ENCODE measurements around the gene UGT2B7. TPM values are rescaled to one million over a fixed set of nuclear protein-coding genes. Genes with fewer than 3 reads are reported as not detected.
"Not testable (repeated sequence)": the region's sequence is repeated elsewhere in the genome, so short reads cannot be mapped to it uniquely, and the experiment has no call there.

The UGT2B7 gene
- total and polyA plus RNA-seq, 2 donors (not counting 1 experiment from before 2014, with no cell fraction given), result not detected

GRCh38 chr4:69099910-69100309 lies 3.6 kb downstream of the UGT2B7 start:
- no peak for ATAC-seq (ENCODE audit: low read depth)
- no peak overlapping the region for H3K27ac Mint-ChIP-seq
- POLR2A ChIA-PET, result no interaction called here
- no peaks in the 10 kb centered on the region for H3K4me1 Mint-ChIP-seq
- H3K9me3 Mint-ChIP-seq (ENCODE audit: insufficient read depth), result no peaks in the 10 kb centered on the region
- Histone ChIP-seq H3K4me1 (ENCODE audit: control insufficient read depth in 2 of 2, insufficient read depth in 2 of 2, low read length in 2 of 2) (no peaks in the 10 kb centered on the region), H3K4me2 (replicated peaks; ENCODE audit: low read depth, low read length, poor library complexity, severe bottlenecking) (no peak overlapping the region), H4K20me1 (ENCODE audit: control insufficient read depth, insufficient read depth, low read length, poor library complexity, severe bottlenecking) (no peaks in the 10 kb centered on the region), H3K36me3 (replicated peaks in 1 of 2; ENCODE audit: control extremely low read depth in 1 of 2, control insufficient read depth in 1 of 2, extremely low read depth in 1 of 2, insufficient read depth in 2 of 2, low read length in 1 of 2) (no peaks in the 10 kb centered on the region), H3K27ac (ENCODE audit: low read length in 2 of 2) (no peak overlapping the region), H3K79me2 (ENCODE audit: control insufficient read depth, insufficient read depth, low read length) (no peaks in the 10 kb centered on the region), H3K4me3 (ENCODE audit: control extremely low read depth in 1 of 5, extremely low read depth in 1 of 5, insufficient read depth in 1 of 5, low read depth in 2 of 5, low read length in 4 of 5) (no peak overlapping the region), H3K9ac (ENCODE audit: low read length) (no peak overlapping the region), H3K9me3 (ENCODE audit: control extremely low read depth in 1 of 3, control insufficient read depth in 2 of 3, insufficient read depth in 1 of 3, low read length in 2 of 3) (no peaks in the 10 kb centered on the region), H3K27me3 (replicated peaks in 1 of 4; ENCODE audit: control extremely low read depth in 1 of 4, control insufficient read depth in 3 of 4, insufficient read depth in 4 of 4, low read length in 3 of 4) (no peaks in the 10 kb centered on the region), H2AFZ (ENCODE audit: insufficient read depth, low read depth, low read length, poor library complexity, severe bottlenecking) (no peak overlapping the region)
- intact Hi-C loops (cut with micrococcal nuclease), result no loop called here
- DNase-seq, result no peak
- TF ChIP-seq CTCF (IDR thresholded peaks at IDR 0.05), result no peak
- no peak for TF ChIP-seq EZH2 (IDR thresholded peaks at IDR 0.05; ENCODE audit: borderline replicate concordance, insufficient read depth, low read depth, low read length, poor library complexity, severe bottlenecking)
- no peaks in the 10 kb centered on the region for H3K27me3 Mint-ChIP-seq
- CTCF ChIA-PET, result no interaction called here
- no CpG with 5 or more reads among the region's 4 CpGs for WGBS (ENCODE audit: insufficient coverage)
- H3K4me3 Mint-ChIP-seq, result no peak overlapping the region

GRCh38 chr4:69102668-69103067 lies 6.4 kb downstream of the UGT2B7 start:
- H3K4me1 Mint-ChIP-seq; H3K9me3 ChIP-seq (ENCODE audit: control extremely low read depth in 1 of 3, control insufficient read depth in 2 of 3, insufficient read depth in 1 of 3, low read length in 2 of 3); H3K27ac Mint-ChIP-seq; H3K9ac ChIP-seq (ENCODE audit: low read length); POLR2A ChIA-PET; CTCF ChIA-PET; ATAC-seq (ENCODE audit: low read depth); H4K20me1 ChIP-seq (ENCODE audit: control insufficient read depth, insufficient read depth, low read length, poor library complexity, severe bottlenecking); H3K4me1 ChIP-seq (ENCODE audit: control insufficient read depth in 2 of 2, insufficient read depth in 2 of 2, low read length in 2 of 2); H2AFZ ChIP-seq (ENCODE audit: insufficient read depth, low read depth, low read length, poor library complexity, severe bottlenecking); H3K27ac ChIP-seq (ENCODE audit: low read length in 2 of 2); H3K4me3 Mint-ChIP-seq; H3K27me3 ChIP-seq (replicated peaks in 1 of 4; ENCODE audit: control extremely low read depth in 1 of 4, control insufficient read depth in 3 of 4, insufficient read depth in 4 of 4, low read length in 3 of 4); H3K9me3 Mint-ChIP-seq (ENCODE audit: insufficient read depth); intact Hi-C loops (cut with micrococcal nuclease); DNase-seq; H3K79me2 ChIP-seq (ENCODE audit: control insufficient read depth, insufficient read depth, low read length); H3K4me3 ChIP-seq (ENCODE audit: control extremely low read depth in 1 of 5, extremely low read depth in 1 of 5, insufficient read depth in 1 of 5, low read depth in 2 of 5, low read length in 4 of 5); H3K4me2 ChIP-seq (replicated peaks; ENCODE audit: low read depth, low read length, poor library complexity, severe bottlenecking); H3K36me3 ChIP-seq (replicated peaks in 1 of 2; ENCODE audit: control extremely low read depth in 1 of 2, control insufficient read depth in 1 of 2, extremely low read depth in 1 of 2, insufficient read depth in 2 of 2, low read length in 1 of 2); H3K27me3 Mint-ChIP-seq: not testable (repeated sequence)
- 80% methylated on average over 2 of the region's 2 CpGs for WGBS (ENCODE audit: insufficient coverage)
